ENCODE measurements around the gene TRO.

Gene TRO

DNA sequence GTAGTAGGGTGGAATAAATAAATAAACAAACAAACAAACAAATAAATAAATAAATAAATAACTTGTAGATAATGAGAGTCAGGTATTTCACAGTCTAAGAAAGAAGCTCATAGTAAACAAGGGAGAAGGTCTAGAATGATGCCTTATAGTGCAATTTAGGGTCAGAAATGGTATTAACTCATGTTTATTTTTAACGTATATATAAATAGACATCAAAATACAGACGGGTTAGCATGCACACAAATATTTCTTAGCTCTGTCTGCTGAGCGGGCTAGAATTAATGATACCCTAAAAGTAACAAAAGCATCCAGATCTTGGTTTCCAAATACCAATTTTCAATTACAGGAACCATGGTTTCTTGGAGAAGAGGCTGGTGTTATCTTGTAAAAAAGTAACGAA is 56.8 kb downstream of the TRO start:
- no peak for DNase-seq

DNA sequence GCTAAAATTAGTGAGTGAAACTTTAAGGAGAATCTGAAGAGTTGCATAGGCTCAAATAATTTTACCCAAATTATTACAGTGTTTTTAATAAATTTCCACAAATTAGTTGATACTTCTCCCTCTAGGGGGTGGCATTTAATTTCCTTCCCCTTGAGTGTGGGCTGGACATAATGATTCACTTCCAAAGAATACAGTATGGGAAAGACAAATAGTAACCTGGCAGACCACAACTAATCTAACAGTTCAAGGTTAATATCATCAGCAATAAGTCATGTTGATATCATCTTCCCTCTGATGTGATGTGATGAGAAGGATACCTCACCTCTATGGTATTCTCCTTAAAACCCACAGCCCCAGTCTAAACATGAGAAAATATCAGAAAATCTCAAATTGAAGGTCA is 57.8 kb downstream of the TRO start:
- DNase-seq, result no peak

DNA sequence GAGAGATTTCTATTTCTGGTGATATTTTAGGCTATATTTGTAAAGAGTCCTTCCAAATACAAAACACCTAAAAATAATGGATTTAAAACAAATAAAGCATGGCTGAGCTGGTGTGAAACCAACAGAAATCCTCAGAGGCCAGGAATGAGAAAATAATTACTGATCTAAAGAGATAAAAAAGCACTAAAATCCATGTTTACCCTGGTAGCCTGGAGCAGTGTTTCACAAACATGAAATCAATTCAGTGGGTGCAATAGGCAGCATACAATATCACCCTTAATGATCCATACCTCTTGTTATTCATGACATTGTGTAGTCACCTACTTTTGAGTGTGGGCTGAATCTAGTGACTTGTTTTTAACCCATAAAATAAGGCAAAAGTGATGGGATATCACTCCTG is 58.8 kb downstream of the TRO start:
- DNase-seq, result no peak

DNA sequence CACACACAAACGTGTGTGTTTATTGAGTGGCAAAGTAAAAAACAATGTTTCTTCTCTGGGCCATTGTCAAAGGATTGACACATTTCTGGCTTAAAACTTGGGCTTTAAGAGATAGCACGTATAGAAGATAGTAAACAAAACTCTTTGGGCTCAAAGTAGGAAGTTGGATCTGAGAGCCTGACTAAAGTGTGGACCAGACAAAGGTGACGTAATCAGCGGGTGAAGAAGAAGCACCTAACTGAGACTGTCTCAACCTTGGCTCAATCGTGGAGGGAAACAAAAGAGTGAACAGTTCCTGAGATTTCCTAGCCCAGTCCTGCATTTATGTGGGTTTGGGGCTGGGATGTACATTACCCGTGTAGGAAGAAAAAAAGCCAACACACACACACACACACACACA is 59.7 kb downstream of the TRO start:
- no peak for DNase-seq
